MM.1S (cell line): ENCODE data around the gene ZNF627.

Source experiments
- DNase-seq: peaks from one replicate; pipeline ENCODE4 v3.0.0-alpha.2; 2015
- H2AFZ ChIP-seq: fragments of 300-600 bp; sonication (generic); 2 replicates; pipeline ENCODE4 v1.6.0; 2016; ENCODE audit warnings: antibody characterized with exemption, low read length
- H3F3A ChIP-seq: fragments of 300-600 bp; sonication (generic); 2 replicates; pipeline ENCODE4 v1.6.1; 2016; ENCODE audit warnings: mild to moderate bottlenecking, antibody characterized with exemption, low read length, moderate library complexity, mixed read lengths; ENCODE audit not compliant: insufficient read depth
- H3K27ac ChIP-seq: fragments of 300-600 bp; sonication (generic); 2 replicates; pipeline ENCODE4 v1.5.1; 2016; ENCODE audit warnings: mild to moderate bottlenecking, low read length
- H3K27me3 ChIP-seq: fragments of 300-600 bp; sonication (generic); replicated peaks from 2 replicates; pipeline ENCODE4 v1.6.0; 2016; ENCODE audit warnings: low read length; ENCODE audit not compliant: insufficient read depth
- H3K36me3 ChIP-seq: fragments of 300-600 bp; sonication (generic); replicated peaks from 2 replicates; pipeline ENCODE4 v1.6.1; 2016; ENCODE audit warnings: mild to moderate bottlenecking, low read length, mixed read lengths; ENCODE audit not compliant: insufficient read depth
- H3K4me1 ChIP-seq: fragments of 300-600 bp; sonication (generic); 2 replicates; pipeline ENCODE4 v1.6.1; 2016; ENCODE audit warnings: low read length, mixed read lengths
- H3K4me2 ChIP-seq: fragments of 300-600 bp; sonication (generic); 2 replicates; pipeline ENCODE4 v1.6.0; 2016; ENCODE audit warnings: low read depth, low read length
- H3K4me3 ChIP-seq: fragments of 300-600 bp; sonication (generic); 2 replicates; pipeline ENCODE4 v1.5.1; 2016; ENCODE audit warnings: low read length, mixed read lengths
- H3K79me2 ChIP-seq: fragments of 300-600 bp; sonication (generic); 2 replicates; pipeline ENCODE4 v1.6.1; 2016; ENCODE audit warnings: mixed run types, low read length, mixed read lengths
- H3K9ac ChIP-seq: fragments of 300-600 bp; sonication (generic); 2 replicates; pipeline ENCODE4 v1.6.1; 2016; ENCODE audit warnings: low read length, mixed read lengths
- H3K9me2 ChIP-seq: fragments of 300-600 bp; sonication (generic); replicated peaks from 2 replicates; pipeline ENCODE4 v1.6.1; 2016; ENCODE audit warnings: mild to moderate bottlenecking, low read length, mixed read lengths; ENCODE audit not compliant: insufficient read depth
- H3K9me3 ChIP-seq: fragments of 300-600 bp; sonication (generic); replicated peaks from 2 replicates; pipeline ENCODE4 v1.6.1; 2016; ENCODE audit warnings: mild to moderate bottlenecking, low read length, mixed read lengths; ENCODE audit not compliant: insufficient read depth
- H4K20me1 ChIP-seq: fragments of 300-600 bp; sonication (generic); 2 replicates; pipeline ENCODE4 v1.6.1; 2016; ENCODE audit warnings: mild to moderate bottlenecking, low read length, moderate library complexity, mixed read lengths; ENCODE audit not compliant: insufficient read depth
- EZH2 ChIP-seq: fragments of 300-600 bp; sonication (generic); optimal IDR thresholded peaks from 2 replicates; pipeline ENCODE3; 2017; ENCODE audit warnings: low read depth, mild to moderate bottlenecking, antibody characterized with exemption, low read length, mixed read lengths
- EZH2phosphoT487 ChIP-seq: fragments of 300-600 bp; sonication (generic); IDR thresholded peaks from 2 replicates; pipeline ENCODE4 v1.6.1; 2018; ENCODE audit warnings: antibody characterized with exemption, low read length
- TF ChIP-seq, protein P1 (sequence below): fragments of 300-600 bp; sonication (generic); IDR thresholded peaks from 2 replicates; pipeline ENCODE4 v1.5.1; 2016; ENCODE audit warnings: antibody characterized with exemption, low read length, mixed read lengths

Gene ZNF627

DNA sequence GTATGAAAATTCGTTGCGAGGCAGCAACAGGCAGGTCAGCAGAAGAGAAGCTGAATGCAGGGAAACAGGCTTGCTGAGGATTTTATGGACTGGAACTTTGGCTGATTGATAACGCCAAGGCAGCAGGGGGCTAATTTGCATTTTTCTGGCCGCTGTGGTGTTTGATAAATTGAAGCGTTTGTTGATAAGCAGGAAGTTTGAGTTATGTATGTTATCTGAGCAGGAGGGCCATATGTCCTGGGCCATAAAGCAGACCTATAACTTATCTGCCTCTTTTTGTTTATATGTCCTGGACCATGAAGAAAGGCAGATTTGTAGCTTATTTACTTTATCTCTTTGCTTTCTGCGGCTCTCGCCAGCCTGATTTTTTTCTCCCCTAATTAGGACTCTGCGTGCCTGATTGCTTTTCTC is 65.9 kb downstream of the ZNF627 start:
- Histone ChIP-seq H3K79me2 (no peaks in the 10 kb centered on the region), H3K9me2 (no peaks in the 10 kb centered on the region), H3K27ac (no peak overlapping the region), H3K36me3 (no peaks in the 10 kb centered on the region), H3K4me1 (no peaks in the 10 kb centered on the region), H3K9me3 (no peaks in the 10 kb centered on the region), H2AFZ (no peak overlapping the region), H3K27me3 (no peaks in the 10 kb centered on the region), H3K4me2 (no peak overlapping the region), H3K9ac (no peak overlapping the region), H3F3A (no peaks in the 10 kb centered on the region), H4K20me1 (no peaks in the 10 kb centered on the region), H3K4me3 (no peak overlapping the region)
- TF ChIP-seq, protein P1, sequence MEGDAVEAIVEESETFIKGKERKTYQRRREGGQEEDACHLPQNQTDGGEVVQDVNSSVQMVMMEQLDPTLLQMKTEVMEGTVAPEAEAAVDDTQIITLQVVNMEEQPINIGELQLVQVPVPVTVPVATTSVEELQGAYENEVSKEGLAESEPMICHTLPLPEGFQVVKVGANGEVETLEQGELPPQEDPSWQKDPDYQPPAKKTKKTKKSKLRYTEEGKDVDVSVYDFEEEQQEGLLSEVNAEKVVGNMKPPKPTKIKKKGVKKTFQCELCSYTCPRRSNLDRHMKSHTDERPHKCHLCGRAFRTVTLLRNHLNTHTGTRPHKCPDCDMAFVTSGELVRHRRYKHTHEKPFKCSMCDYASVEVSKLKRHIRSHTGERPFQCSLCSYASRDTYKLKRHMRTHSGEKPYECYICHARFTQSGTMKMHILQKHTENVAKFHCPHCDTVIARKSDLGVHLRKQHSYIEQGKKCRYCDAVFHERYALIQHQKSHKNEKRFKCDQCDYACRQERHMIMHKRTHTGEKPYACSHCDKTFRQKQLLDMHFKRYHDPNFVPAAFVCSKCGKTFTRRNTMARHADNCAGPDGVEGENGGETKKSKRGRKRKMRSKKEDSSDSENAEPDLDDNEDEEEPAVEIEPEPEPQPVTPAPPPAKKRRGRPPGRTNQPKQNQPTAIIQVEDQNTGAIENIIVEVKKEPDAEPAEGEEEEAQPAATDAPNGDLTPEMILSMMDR: no peak
- TF ChIP-seq EZH2 (no peak), EZH2phosphoT487 (no peak)
- DNase-seq: no peak
